Left lung (tissue), 10 donors: ENCODE measurements around the gene LIF. TPM values are rescaled to one million over a fixed set of nuclear protein-coding genes. Genes with fewer than 3 reads are reported as not detected.

ENCODE experiments used
- ATAC-seq: fragments of 200-7000 bp; cut with Tn5 transposase; one replicate; pipeline ENCODE4 v1.9.1; 2020; ENCODE audit warnings: moderate library complexity
- DNase-seq, 4 donors: peaks; one replicate each; pipeline ENCODE4 v3.0.0-alpha.2; 2013 to 2020
- H3K27ac ChIP-seq, 2 donors: fragments of 200-600 bp; sonication (generic) in 1 of 2; one replicate each; pipeline versions ENCODE4 v1.5.0 to v1.8.0; 2020 to 2021
- H3K27me3 ChIP-seq, 2 donors: fragments of 200-600 bp; sonication (generic) in 1 of 2; one replicate each; pipeline versions ENCODE4 v1.5.0 to v1.8.0; 2020 to 2021
- H3K36me3 ChIP-seq, 2 donors: fragments of 200-600 bp; sonication (generic) in 1 of 2; one replicate each; pipeline versions ENCODE4 v1.5.0 to v1.8.0; 2020 to 2021
- H3K4me1 ChIP-seq, 2 donors: fragments of 200-600 bp; one replicate each; pipeline ENCODE4 v1.8.0; 2021
- H3K4me3 ChIP-seq, 2 donors: fragments of 200-600 bp; sonication (generic) in 1 of 2; one replicate each; pipeline versions ENCODE4 v1.5.0 to v1.8.0; 2020 to 2021; ENCODE audit warnings: mild to moderate bottlenecking in 1 of 2
- H3K9me3 ChIP-seq, 2 donors: fragments of 200-600 bp; sonication (generic) in 1 of 2; one replicate each; pipeline versions ENCODE4 v1.5.0 to v1.8.0; 2020 to 2021
- intact Hi-C, 2 donors: fragments of 100-400 bp; cut with DNase I; formaldehyde crosslinking; loops; one replicate each; pipeline versions ENCODE4 v1.11.2 to v1.14.2; 2022
- polyA plus RNA-seq, 6 donors: library from polyadenylated mRNA; unstranded; fragments of 120-200 nt; gene quantifications; one replicate each; pipeline ENCODE4 v1.2.1, GENCODE V29; 2013; ENCODE audit not compliant: insufficient read length in 6 of 6
- total RNA-seq, 2 donors: library from RNA; stranded (reverse); fragmentation: NEBNext Ultra II Directional; extraction: Animal tissue kit (Norgen Biotek cat#: 25700); gene quantifications; one replicate each; pipeline ENCODE4 v1.2.1, GENCODE V29; 2021
- TF ChIP-seq, protein P1 (sequence below), 2 donors: fragments of 200-600 bp; sonication (generic) in 1 of 2; IDR thresholded peaks; one replicate each; pipeline versions ENCODE4 v1.5.0 to v1.8.0; 2021; ENCODE audit warnings: antibody characterized with exemption in 2 of 2
- donor health status: DM: no; HTN: yes; CAD: no.
- donor health status: DM: no; HTN: no; CAD: no.

LIF gene
- total and polyA plus RNA-seq, 8 donors, result 1.4 to 10.7 (median 2.5) TPM

GRCh38 chr22:30267382-30268302 lies 21.1 kb upstream of the LIF start:
- intact Hi-C loops, result loop anchor here (10.0 kb wide), 2 partner anchors 117 to 217 kb away; partner anchors contain the start of gene RNF215 (in 1 of the 2)
- peaks cover 0 to 5% of the 10 kb centered on the region in 2 donors for H3K36me3 ChIP-seq
- DNase-seq (peak in 1 of 4 donors; percentile 84), ATAC-seq (no peak)
- H3K4me3 ChIP-seq, result peak overlapping the region in 1 of 2 donors; percentile 63
- peak overlapping the region; percentile 77 to 94 for H3K27ac ChIP-seq
- TF ChIP-seq, protein P1, sequence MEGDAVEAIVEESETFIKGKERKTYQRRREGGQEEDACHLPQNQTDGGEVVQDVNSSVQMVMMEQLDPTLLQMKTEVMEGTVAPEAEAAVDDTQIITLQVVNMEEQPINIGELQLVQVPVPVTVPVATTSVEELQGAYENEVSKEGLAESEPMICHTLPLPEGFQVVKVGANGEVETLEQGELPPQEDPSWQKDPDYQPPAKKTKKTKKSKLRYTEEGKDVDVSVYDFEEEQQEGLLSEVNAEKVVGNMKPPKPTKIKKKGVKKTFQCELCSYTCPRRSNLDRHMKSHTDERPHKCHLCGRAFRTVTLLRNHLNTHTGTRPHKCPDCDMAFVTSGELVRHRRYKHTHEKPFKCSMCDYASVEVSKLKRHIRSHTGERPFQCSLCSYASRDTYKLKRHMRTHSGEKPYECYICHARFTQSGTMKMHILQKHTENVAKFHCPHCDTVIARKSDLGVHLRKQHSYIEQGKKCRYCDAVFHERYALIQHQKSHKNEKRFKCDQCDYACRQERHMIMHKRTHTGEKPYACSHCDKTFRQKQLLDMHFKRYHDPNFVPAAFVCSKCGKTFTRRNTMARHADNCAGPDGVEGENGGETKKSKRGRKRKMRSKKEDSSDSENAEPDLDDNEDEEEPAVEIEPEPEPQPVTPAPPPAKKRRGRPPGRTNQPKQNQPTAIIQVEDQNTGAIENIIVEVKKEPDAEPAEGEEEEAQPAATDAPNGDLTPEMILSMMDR (IDR thresholded peaks at IDR 0.05), result no peak
- H3K4me1 ChIP-seq, result peaks cover 0 to 84% of the 10 kb centered on the region in 2 donors
- H3K9me3 ChIP-seq, result no peaks in the 10 kb centered on the region
- H3K27me3 ChIP-seq, result no peaks in the 10 kb centered on the region

DNA sequence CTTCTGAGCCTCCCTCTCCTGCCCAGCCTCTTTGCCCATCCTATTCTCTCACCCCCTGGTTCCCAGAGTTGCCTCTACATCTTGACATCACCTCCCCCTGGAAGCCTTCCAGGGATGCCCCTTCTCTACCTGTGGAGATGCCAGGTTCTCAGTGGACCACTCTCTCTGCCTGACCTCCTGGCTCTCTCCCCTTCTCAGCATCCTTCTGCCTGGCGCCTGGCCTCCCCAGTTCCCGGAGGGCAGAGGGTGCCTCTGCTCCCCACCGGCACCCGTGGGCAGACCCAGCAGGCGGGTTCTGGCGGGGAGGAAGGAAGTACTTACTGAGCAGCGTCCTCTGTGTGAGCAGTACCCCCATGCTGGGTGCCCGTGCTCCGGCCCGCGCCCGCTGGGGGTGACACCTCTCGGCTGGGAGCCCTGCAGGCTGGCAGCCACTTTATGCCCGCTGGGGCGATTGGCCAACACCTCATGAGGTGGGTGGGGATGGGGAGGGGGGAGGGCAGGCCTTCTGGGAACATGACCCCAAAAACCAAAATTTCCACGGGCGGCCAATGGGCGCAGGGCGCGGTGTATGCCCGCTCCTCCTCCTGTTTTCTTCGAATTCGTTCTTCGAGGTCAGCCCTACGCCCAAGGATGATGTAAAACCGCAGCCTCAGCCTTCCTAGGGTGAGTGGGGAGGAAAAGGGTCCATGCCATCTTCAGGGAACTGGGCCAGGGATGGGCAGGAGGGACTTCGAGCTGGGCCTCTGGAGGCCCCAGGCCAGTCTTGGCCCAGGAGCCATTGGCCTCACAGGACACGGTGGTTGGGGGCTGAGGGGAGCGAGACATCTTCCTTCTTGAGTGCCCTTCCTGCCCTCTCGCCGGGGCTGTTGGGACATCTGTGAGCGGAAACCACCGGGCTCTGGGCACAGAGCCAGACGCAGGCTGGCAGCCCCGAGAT lies 20.2 kb upstream of the LIF start, which contains the start of gene OSM:
Gene OSM (minus strand): TSS at position 407 of the 937 bp plus-strand sequence. CDS start 52 bp downstream, at position 355.
- intact Hi-C loops, result loop anchor here (10.0 kb wide), 2 partner anchors 118 to 218 kb away; partner anchors contain the start of gene RNF215 (in 1 of the 2)
- Histone ChIP-seq H3K27ac (peak within 1 kb of the TSS; percentile 77 to 94), H3K36me3 (peaks cover 0 to 5% of the 10 kb centered on the region in 2 donors), H3K4me1 (peaks cover 0 to 84% of the 10 kb centered on the region in 2 donors), H3K4me3 (peak within 1 kb of the TSS in 1 of 2 donors; percentile 63), H3K9me3 (no peaks in the 10 kb centered on the region), H3K27me3 (no peaks in the 10 kb centered on the region)
- TF ChIP-seq, protein P1 (IDR thresholded peaks at IDR 0.05), result no peak
- DNase-seq, result peak in 2 of 4 donors; percentile 87 to 96
- peak; percentile 26 for ATAC-seq

DNA sequence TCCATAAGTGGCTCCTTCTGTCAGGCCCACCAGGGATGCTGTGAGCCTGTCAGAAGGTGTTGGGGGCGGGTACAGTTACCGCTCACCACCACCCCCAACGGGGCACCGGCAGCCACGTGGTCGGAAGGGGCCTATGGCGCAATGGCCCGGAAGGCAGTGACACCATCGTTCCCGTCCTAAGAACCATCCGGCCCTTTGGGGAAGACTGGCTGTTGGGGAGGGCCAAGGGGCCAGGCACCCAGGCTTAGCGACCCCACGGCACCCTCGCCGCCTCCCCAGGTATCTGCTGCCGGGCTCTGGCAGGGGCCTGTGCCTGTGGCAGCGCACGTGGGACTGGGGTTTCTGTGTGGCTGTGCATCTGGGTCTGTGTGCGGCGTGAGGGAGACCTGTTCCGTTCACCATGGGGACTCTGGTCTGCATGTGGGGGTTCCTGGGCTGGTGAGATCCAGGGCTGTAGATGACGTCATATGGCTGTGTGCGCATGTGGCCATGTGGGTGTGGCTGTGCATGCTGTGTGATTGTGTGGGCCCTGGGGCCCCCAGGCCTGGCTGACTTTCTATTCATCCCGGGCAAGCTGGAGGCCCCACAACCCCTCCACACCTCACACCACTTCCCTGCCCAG lies 19.4 kb upstream of the LIF start:
- ATAC-seq (peak; percentile 41), DNase-seq (peak in 2 of 4 donors; percentile 85 to 96)
- H3K27ac ChIP-seq, result peak overlapping the region; percentile 77 to 94
- H3K4me1 ChIP-seq, result peaks cover 0 to 84% of the 10 kb centered on the region in 2 donors
- peak overlapping the region in 1 of 2 donors; percentile 63 for H3K4me3 ChIP-seq
- peaks cover 0 to 5% of the 10 kb centered on the region in 2 donors for H3K36me3 ChIP-seq
- intact Hi-C loops, result loop anchor here (10.0 kb wide), 2 partner anchors 119 to 219 kb away; partner anchors contain the start of gene RNF215 (in 1 of the 2)
- H3K9me3 ChIP-seq, result no peaks in the 10 kb centered on the region
- H3K27me3 ChIP-seq, result no peaks in the 10 kb centered on the region
- TF ChIP-seq, protein P1 (IDR thresholded peaks at IDR 0.05), result no peak

- peaks cover 0 to 81% of the 10 kb centered on the region in 2 donors for H3K4me1 ChIP-seq
- ATAC-seq, result no peak
- no peaks in the 10 kb centered on the region for H3K27me3 ChIP-seq
- TF ChIP-seq, protein P1 (IDR thresholded peaks at IDR 0.05), result no peak
- intact Hi-C loops, result loop anchor here (10.0 kb wide), 2 partner anchors 120 to 220 kb away; partner anchors contain the start of gene RNF215 (in 1 of the 2)
- H3K27ac ChIP-seq, result peak overlapping the region in 1 of 2 donors; percentile 94
- DNase-seq, result no peak
- H3K4me3 ChIP-seq, result peak overlapping the region in 1 of 2 donors; percentile 63
- H3K36me3 ChIP-seq, result peaks cover 0 to 5% of the 10 kb centered on the region in 2 donors
- H3K9me3 ChIP-seq, result no peaks in the 10 kb centered on the region
These were observed 18.7 kb upstream of the LIF start for GRCh38 chr22:30265131-30265720.
